Nephron (organoid): ENCODE measurements around the gene DUSP2.

Experiments used
- H3K27ac Mint-ChIP-seq, 3 experiments: 2 replicates each; pipeline ENCODE4 v1.8.0; 2020; ENCODE audit warnings: mixed read lengths in 3 of 3, mild to moderate bottlenecking in 2 of 3, moderate library complexity in 1 of 3
- H3K27me3 Mint-ChIP-seq: 2 replicates; pipeline ENCODE4 v1.8.0; 2021; ENCODE audit warnings: low read depth, mild to moderate bottlenecking, moderate library complexity, mixed read lengths
- H3K36me3 Mint-ChIP-seq: 2 replicates; pipeline ENCODE4 v1.8.0; 2020; ENCODE audit warnings: low read depth, mixed read lengths
- H3K4me1 Mint-ChIP-seq: 2 replicates; pipeline ENCODE4 v1.8.0; 2020; ENCODE audit warnings: mixed read lengths
- H3K4me3 Mint-ChIP-seq, 3 experiments: 2 replicates each; pipeline ENCODE4 v1.8.0; 2020; ENCODE audit warnings: mild to moderate bottlenecking in 3 of 3, mixed read lengths in 3 of 3, moderate library complexity in 2 of 3
- H3K9me3 Mint-ChIP-seq: 2 replicates; pipeline ENCODE4 v1.8.0; 2020; ENCODE audit warnings: mixed read lengths
- CTCF ChIP-seq, 3 experiments: fragments of 200-600 bp; sonication (generic); IDR thresholded peaks; one replicate each; pipeline ENCODE4 v1.5.0; 2021; ENCODE audit warnings: antibody characterized with exemption in 3 of 3; ENCODE audit not compliant: unreplicated experiment in 3 of 3

Gene DUSP2

GRCh38 chr2:96159084-96159830 is 14.0 kb upstream of the DUSP2 start:
- H3K36me3 Mint-ChIP-seq, result no peaks in the 10 kb centered on the region

GRCh38 chr2:96158554-96158940 is 13.3 kb upstream of the DUSP2 start:
- H3K9me3 Mint-ChIP-seq, result peaks cover 5% of the 10 kb centered on the region
- H3K4me3 Mint-ChIP-seq, result no peak overlapping the region
- peaks cover 32% of the 10 kb centered on the region for H3K4me1 Mint-ChIP-seq
- TF ChIP-seq CTCF (IDR thresholded peaks at IDR 0.05; ENCODE audit: unreplicated experiment in 3 of 3), result no peak
- no peaks in the 10 kb centered on the region for H3K36me3 Mint-ChIP-seq
- H3K27ac Mint-ChIP-seq, result no peak overlapping the region
- peaks cover 18% of the 10 kb centered on the region for H3K27me3 Mint-ChIP-seq

More at GRCh38 chr2:96159084-96159830, 14.0 kb upstream of the DUSP2 start:
- TF ChIP-seq CTCF (IDR thresholded peaks at IDR 0.05; ENCODE audit: unreplicated experiment in 3 of 3), result no peak
- H3K4me3 Mint-ChIP-seq, result no peak overlapping the region
- peak overlapping the region in 2 of 3 experiments; percentile 25 to 30 for H3K27ac Mint-ChIP-seq
- H3K27me3 Mint-ChIP-seq, result peaks cover 18% of the 10 kb centered on the region
- H3K4me1 Mint-ChIP-seq, result peaks cover 36% of the 10 kb centered on the region
- peaks cover 5% of the 10 kb centered on the region for H3K9me3 Mint-ChIP-seq

- H3K27ac Mint-ChIP-seq, result peak overlapping the region in 1 of 3 experiments; percentile 43
- no peaks in the 10 kb centered on the region for H3K36me3 Mint-ChIP-seq
- H3K4me3 Mint-ChIP-seq, result no peak overlapping the region
- H3K9me3 Mint-ChIP-seq, result peaks cover 5% of the 10 kb centered on the region
- peaks cover 18% of the 10 kb centered on the region for H3K27me3 Mint-ChIP-seq
- no peak for TF ChIP-seq CTCF (IDR thresholded peaks at IDR 0.05; ENCODE audit: unreplicated experiment in 3 of 3)
- peaks cover 37% of the 10 kb centered on the region for H3K4me1 Mint-ChIP-seq
These were observed 12.7 kb upstream of the DUSP2 start for GRCh38 chr2:96157649-96158553.

GRCh38 chr2:96156926-96157648 is 11.8 kb upstream of the DUSP2 start:
- Mint-ChIP-seq H3K9me3 (peaks cover 5% of the 10 kb centered on the region), H3K36me3 (no peaks in the 10 kb centered on the region), H3K27me3 (peaks cover 14% of the 10 kb centered on the region), H3K4me3 (no peak overlapping the region), H3K27ac (no peak overlapping the region), H3K4me1 (peaks cover 34% of the 10 kb centered on the region)
- no peak for TF ChIP-seq CTCF (IDR thresholded peaks at IDR 0.05; ENCODE audit: unreplicated experiment in 3 of 3)

- TF ChIP-seq CTCF (IDR thresholded peaks at IDR 0.05; ENCODE audit: unreplicated experiment in 3 of 3), result no peak
- Mint-ChIP-seq H3K27ac (peak overlapping the region in 1 of 3 experiments; percentile 29), H3K4me1 (peaks cover 31% of the 10 kb centered on the region), H3K36me3 (no peaks in the 10 kb centered on the region), H3K27me3 (peaks cover 14% of the 10 kb centered on the region), H3K4me3 (no peak overlapping the region), H3K9me3 (peaks cover 5% of the 10 kb centered on the region)
These were observed 11.0 kb upstream of the DUSP2 start for GRCh38 chr2:96156011-96156820.
